Esophagus mucosa (tissue), 1 donor: ENCODE measurements around the gene MDP1. TPM values are rescaled to one million over a fixed set of nuclear protein-coding genes. Genes with fewer than 3 reads are reported as not detected.
A peak's percentile ranks its signal among the peaks of the same experiment; 100 is the strongest.

ENCODE experiments used
- ATAC-seq: fragments of 200-7000 bp; cut with Tn5 transposase; one replicate; pipeline ENCODE4 v1.9.1; 2020
- total RNA-seq: library from RNA; stranded (reverse); gene quantifications from one replicate; pipeline ENCODE4 v1.2.4, GENCODE V29; 2023
- donor health status: DM: yes; HTN: yes; CAD: no.

Gene MDP1
- 9.5 TPM for total RNA-seq

DNA sequence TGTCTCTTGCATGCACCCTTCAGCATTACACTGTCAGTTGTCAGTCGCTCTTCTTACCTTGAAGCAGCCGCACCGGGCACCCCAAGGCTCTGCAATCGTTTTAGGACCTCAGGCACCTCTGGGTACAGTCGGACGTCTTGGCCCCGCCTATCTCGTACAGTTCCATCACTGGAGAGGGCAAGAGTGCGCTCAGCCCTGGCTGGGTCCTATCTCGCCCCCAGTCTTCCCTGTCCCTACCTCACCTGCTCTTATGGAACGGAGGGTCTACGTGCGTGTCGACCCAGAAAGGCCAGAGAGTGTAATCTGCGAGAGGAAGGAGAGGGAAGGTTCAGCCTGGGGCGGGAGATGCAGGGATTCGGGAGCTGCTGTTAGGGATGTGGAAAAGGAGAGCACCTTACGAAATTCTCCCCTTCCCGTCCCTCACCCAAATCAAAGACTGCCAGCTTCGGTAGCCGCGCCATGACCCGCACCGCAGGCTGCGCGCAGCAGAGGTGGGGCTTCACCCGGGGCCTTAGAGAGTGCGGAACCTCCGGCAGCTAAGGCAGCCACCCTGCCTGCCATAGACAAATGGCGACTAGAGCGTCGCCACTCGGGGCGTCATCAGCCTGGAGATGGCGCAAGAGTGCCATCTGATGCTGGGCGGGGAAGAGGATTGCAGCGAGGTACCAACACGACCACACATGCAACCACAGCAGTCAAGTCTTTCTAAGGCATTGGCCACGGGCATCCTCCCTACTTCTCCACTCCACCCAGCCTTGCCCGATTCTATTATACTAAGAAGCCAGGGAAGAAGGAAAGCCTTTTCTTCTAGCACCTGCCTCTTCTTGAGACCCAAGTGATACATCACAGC, at the start of gene MDP1:
Gene MDP1, minus strand, starts transcription at position 572 of the 850 bp plus-strand sequence. Its CDS starts 111 bp downstream, at position 461.
- ATAC-seq: peak; percentile 76

DNA sequence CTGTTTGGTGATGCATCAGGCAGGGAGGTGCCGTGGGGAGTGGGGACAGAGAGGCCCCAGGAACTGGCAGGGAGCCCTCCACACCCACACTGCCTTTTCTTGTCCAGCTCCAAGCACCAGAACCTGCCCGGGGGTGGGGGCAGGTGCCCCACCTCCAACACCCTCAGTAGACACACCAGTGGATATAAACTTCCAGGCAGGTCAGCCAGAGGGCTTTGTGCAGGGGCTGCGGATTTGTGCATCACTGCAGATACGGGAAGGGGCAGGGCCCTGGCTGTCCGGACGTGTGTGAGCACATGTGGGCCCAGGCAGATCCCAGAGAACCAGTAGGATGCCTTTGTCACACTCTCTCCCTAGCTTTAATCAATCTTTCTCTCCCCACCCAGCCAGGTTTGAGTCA, 48.4 kb upstream of the MDP1 start:
- peak; percentile 77 for ATAC-seq

DNA sequence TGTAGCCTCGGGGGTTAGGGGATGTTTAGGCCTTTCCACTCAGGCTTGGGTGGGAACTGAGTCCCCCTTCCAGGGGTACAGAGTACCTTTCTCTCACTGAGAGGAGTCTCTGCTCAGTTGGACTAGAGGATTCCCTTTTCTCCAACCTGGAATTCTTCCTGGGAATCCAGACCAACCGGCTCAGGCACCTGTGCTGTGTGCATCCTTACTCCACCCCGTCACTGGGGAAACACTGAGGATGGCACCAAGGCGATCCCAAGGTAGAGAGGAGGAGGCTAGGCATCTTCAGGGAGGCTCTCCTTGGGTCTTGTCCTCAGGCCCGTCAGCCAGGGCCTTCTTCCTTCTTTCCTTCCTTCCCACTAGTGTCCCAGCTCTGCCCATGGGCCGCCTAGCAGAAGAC, 48.0 kb upstream of the MDP1 start:
- peak; percentile 25 for ATAC-seq

DNA sequence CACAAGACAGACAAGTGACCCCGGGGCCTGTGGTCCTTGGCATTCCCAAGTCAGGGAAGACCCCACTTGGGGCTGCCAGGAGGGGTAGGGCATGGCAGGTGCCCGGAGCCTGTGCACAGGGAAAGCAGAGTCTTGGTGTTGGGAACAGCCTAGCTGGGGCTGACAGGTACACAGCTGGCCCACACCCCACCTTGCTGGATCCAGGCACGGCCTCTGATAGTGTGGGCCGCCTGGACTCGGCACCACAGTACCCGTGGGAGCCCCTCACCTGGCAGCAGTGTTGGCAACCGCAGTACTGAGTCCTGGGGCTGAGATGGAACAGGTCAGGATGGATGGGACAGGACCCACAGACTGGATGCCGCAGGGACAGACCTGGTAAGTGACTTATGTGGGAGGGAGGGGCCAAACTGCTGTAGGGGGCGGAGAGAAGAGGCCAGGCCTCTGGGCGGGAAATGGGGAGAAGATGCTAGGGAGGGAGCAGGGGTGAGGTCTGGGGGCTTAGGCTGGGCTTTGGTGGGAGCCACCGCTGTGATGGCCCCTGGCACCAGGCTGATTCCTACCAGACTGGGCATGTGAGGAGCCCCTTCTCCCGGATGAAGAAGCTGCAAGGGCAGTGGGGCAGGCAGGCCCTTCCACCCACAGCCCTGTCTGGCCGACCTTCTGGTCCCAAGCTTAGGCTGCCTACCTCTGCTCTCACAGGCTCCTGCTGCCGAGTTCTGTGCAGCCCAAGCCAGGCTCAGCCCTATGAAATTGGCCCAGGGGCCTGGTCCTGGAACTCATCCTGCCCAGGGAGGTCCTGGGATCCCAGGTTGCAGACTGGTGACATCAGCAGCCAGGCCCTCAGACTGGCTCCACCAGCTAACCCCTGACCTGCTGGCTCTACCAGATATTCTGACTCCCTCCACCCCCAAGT, 47.2 kb upstream of the MDP1 start, which contains the start of gene TGM1:
Gene TGM1, minus strand, starts transcription at position 357 of the 913 bp plus-strand sequence. CDS start 825 bp downstream, outside the sequence.
- peak; percentile 45 for ATAC-seq

DNA sequence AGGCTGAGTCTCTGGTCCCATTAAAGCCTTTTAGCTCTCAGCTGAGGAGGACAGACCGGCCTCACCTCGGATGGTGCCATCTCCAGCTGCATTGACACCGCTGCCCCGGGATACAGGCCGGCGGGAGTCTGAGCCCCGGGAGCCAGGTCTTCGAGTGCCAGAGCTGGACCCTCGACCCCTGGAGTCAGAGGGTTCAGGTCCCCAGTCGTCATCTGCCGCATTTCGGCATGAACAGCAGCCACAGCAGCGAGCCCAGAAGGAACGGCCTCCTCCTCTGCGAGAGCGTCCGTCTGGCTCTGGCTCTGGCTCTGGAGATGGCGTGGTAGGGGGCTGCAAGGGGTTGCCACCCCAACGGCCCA, 46.1 kb upstream of the MDP1 start:
- ATAC-seq: no peak

DNA sequence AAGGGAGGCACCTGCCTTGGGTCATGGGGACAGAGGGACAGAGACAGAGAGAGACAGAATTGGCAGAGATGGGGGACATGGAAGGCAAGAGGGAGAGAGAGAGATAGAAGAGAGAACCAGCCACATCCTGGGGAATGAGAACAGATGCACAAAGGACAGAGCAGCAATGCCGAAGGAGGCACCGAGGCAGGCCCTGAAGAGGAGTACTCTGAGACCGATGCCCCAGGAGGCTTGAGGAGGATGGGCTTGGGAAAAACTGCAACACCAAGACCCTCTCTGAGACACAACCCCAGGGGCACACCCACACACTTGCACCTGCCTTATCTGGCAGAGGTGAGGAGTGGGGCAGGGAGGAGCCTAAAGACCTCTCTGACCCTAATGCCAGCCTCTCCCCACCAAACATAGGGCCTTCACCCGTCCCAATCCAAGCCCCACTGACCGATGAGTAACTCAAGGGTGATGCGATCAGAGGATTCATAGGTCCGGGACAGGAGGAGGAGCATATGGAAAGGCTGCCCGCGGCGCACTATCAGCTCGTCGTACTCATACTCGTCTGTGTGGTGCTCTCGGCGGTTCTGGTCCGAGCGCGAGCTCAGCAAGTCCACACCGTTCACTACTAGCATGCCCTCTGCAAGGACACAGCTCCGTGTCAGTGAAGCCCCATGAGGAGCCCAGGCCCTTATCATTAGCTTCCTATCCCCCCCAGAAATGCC, 45.5 kb upstream of the MDP1 start:
- ATAC-seq: no peak

DNA sequence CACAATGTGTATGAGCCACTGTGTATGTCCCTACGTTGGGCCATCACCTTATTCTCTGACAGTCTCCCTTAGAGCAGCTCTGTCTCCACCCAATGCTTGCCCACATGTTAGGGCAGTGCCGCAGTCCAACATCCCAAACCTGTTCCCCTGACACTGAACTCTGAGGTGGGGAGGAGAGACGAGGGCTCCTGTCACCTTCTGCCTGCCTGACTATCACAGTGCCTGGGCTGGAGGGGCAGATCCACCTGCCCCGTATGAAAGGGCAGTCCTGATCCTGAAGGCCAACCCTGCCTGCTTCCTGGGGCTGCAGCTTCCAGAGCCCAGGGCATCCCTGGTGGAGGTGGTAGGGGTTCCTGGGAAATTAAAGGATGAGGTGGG, 44.9 kb upstream of the MDP1 start:
- ATAC-seq: no peak

DNA sequence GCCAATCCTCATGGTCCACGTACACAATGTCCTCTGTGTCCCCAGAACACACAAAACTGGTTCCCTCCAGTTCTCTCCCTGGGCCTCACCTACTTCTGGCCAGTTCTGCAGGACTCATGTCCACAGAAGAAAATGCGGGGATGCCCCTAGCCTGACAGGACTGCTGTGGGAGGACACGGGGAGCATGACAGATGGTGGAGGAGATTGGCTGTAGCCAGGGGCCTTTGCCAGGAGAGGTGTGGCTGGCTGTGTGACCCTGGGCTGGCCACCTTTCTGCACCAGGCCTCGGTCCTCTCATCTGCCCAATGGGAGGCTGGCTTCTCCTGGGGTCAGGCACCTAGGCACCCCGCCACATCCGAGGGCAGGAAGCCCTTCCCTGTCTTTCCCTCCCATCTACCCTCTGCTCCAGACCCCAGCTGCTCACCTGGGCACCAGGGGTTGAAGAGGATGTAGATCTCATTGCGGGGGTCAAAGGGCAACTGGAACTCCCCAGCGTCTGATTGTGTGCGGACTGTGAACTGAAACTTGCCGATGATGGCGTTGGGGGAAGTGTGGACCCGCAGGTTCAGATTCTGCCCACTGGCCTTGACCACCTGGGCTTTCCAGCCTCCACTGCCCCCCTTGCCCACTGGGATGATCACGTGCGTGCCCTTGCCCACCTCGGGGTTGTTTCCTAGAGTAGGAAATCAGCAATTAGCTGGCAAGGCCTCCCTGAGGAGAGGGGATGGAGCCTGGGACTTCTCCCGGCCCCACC, 44.3 kb upstream of the MDP1 start:
- no peak for ATAC-seq

DNA sequence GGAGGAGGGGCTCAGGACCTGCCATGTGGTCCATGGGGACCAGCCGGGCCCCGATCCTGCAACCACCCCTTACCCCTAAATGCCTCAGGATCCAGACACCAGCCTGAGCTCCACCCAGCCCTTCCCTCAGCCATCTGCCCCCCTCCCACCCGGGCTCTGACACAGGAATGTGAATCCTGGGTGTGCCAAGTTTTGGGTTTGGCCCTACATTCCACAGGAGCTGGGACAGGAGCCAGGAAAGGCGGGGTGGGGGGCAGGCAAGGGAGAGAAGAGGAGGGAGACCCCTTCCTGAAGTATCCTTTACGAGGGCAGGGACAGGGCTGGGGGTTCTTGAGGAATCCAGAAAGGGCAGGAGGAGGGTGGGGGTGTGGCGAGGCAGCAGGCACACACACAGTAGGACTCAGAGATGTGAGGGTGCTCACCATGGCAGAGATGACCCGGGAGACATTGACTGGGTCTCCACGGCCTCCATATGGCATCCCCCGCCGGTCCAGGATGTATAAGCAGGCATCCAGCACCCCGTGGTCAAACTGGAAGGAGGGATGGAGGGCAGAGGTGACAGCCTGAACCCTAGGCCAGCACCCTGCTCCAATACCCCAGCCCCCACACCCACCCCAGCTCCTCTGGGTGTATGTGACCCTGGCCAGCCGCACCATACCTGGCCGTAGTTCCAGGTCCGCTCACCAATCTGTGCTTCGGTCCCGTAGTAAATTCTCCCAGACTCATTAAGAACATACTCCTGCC, 43.6 kb upstream of the MDP1 start:
- peak; percentile 14 for ATAC-seq

DNA sequence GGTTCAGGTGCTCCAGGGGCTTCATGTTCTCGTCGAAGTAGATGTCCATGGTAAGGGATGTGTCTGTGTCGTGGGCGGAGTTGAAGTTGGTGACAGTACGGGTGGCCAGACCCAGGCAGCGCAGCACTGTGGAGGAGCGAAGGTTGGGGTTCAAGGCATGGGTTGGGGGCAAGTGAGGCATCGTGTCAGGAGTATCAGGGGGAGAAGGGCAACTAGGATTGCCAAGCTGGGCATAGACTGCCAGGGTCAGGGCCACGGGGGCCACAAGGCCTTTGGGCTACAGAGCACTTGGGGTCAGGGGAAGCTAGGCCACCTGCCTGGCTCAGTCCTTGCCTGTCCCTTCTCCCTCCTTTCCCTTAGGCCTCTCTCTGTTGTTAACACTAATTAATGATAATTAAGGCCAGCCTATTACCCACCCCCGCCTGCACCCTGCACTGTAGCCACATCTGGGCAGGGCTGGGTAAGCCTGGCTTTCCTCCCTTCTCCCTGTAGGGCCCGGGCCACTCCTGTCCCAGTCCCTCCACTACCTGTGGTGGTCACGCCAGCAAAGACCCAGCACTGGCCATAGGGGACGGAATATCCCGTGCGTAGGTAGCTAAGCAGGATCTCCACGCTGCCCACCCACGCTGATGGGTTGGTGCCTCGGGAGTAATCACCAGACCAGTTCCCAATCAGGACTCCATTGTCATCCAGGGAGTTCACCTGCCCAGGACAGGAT, 42.8 kb upstream of the MDP1 start:
- ATAC-seq: no peak

DNA sequence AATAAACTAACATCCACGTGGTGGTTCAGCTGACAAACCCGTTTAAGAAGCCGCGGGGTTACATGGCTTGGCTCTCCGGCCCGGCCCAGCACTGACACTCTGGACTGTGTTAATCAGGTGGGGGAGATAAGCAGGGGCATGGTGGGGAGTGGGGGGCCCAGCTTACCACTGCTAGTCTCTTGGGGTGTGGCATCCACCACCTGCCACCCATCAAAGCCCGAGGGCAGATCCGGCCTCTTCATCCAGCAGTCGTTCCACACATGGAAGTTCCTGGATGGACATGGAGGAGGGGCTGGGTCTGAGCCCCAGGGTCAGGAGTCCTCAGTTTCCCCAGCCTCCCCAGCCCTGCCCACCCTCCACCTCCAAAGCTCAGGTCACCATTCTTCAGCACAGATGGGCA, 42.3 kb upstream of the MDP1 start:
- ATAC-seq: no peak

DNA sequence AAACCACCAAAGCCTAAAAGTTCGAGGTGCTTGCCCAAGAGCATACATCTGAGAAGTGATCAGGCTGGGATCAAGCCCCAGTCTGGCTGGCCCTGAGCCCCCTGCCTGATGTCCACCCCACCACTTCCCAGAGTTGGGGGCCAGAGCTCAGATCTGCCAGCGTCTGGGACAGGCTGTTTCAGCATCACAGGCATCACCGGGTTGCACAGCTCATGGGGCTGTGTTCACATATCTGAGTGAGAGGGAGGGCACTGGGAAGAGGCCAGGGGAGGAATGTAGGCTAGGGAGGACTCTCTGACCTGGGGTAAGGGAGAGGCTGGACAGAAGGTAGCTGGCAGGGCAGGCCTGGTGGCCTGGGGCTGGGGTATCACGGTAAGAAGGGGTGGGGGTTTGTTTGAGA, 41.1 kb upstream of the MDP1 start:
- no peak for ATAC-seq

DNA sequence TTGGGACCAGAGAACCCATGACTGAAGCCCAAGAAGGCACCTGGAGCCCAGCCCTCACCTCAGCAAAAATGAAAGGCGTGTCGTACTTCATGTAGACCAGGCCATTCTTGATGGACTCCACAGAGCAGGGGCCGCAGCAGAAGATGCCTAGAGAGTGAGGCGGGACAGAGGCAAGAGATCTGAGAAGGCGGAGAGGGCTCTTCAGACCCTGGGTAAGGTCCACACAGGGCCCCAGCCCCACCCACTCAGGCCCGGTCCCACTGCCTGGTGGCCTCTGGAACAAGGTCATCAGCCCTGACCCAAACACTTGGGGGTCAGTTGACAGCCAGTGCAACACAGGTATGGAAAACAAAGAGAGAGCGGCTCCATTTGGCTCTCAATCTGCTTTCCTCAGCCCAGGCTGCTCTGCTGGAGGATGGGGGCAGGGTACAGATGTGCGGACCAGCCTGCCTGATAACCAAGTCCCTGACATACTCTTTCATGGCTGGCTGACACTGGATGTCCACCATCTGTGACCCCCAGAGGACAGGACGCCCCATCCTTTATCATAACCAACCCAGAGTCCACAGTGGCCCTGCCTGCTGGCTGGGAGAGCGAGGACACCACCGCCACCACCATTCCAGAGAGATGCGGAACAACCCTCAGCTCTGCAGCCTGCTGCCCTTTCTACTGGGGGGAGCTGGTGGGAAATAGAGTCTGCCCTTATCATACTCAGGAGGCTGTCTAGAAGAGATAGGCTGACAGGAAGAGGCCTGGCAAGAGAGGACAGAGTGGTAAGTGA, 40.3 kb upstream of the MDP1 start:
- ATAC-seq: no peak

DNA sequence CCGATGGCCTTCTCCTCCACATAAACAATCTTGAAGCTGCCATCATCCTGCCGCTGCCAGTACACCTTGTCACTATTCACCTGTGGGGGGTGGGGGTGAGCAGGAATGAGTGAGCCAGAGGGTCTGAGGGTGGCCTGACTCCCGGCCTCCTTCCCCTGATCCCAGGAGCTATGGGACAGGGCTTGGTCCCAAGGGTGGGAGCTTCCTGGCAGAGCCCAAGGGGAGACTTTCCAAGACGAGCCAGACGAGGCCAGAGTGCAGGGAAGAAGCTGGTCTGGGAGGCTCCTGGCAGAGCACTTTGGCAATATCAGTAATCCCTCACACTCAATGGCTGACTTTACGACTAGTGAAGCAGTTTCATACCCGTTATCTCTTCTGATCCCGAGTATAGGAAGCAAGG, 39.6 kb upstream of the MDP1 start:
- ATAC-seq: no peak

DNA sequence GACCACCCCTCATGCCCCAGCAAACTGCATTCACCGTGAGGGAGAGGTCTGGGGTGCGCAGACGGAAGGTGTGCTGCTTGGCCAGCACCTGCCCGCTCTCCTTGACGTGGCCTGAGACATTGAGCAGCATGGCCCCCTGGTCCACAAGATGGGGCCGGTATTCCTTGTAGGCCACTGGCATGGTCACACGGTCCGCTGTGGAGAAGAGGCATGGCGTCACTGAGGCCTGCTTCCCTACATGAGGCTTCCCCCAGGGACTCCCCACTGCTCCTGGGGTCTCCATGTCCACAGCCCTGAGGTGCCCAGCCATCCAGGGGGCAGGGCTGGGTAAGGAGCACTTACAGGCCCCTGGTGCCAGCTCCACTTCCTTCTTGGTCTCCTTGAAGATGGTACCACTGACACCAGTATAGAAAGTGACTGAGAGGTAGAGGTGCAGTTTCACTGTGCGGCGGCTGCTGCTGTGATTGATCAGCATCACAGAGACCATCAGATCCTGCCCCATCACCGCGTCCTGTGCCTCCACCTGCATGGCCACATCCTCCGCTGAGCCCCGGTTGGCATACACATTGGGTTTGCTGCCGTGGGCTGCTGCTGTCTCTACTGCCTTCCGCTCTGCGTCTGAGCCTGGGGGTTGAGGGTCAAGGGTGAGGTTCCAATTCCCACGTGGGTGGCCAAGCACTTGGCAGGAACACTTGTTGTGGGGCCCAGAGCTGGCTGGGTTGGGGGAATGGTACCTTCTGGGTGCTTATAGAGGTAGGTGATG, 38.9 kb upstream of the MDP1 start:
- no peak for ATAC-seq

DNA sequence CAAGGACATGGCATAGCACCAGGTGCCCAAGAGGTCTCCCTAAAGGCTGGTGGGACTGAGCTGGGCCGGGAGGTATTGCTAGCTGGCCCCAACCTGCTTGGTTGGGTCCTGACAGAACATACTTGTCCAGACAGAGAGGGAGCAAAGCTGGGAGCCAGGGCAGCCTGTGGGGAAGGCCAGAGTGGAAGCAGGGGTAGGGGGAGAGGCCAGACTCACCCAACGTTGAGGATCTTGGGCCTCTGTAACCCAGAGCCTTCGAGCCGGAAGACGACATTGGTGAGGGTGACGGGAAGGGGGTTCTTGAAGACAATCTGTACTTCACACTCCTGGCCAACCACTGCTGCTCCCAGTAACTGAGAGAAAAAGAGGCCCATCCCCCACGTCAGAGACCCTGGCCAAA, 38.1 kb upstream of the MDP1 start:
- no peak for ATAC-seq

DNA sequence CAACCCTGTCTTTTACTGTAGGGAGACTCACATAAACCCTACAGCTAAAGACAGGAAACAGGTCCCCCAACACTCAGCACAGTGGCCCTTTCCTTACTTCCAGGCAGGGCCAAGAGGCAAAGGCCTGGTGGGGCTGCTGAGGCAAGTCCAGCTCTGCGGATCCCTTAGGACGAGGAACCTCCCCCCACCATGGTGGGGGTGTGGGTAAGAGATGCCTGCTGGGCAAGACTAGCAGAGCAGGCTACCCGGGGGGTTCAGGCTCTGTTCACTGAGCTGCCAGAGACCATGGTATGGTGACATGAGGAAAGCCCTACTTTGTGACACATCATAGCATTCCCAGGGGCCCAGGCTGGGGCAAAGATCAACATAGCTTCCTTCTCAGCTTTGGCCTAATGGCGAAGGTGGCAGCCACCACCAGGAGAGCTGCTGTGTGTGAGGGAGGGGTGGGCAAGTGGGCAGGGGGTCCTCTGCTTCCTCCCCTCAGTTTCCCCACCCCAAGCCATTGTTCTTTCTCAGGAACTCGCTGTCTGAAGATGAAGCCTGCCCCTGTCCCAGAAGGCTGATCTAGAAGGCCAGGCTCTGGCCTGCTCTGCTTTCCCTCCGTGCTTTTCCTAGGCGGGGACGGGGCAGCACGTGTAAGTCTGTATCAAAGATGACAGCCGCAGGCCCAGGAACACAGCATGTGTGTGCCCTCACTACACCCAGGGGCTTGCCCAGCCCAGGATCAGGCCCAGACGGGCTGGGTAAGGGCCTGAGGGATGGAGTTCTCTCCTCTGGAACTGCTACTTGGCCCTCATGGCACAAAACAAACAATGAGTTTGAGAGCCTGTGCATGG, 36.6 kb upstream of the MDP1 start:
- no peak for ATAC-seq

DNA sequence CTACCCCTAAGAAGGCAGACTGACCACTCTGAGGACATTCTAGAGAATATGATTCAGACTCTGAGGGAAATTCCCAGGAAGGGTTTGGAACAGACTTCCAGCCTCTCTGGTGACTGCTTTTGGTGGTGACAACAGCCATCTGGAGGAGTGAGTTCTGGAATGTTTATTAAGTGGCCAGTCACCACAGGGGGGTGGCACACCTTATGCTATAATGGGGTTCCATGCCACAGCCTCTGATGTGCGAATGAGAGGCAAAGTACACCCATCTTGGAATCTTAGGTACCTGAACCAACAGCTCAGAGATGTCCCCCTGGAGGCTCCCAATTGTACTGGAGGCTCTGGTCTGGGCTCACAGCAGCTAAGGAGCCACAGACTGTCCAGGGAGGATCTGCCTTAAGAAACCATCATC, 36.0 kb upstream of the MDP1 start:
- no peak for ATAC-seq
